ENCODE data around the gene ANKRD44. TPM values are rescaled to one million over a fixed set of nuclear protein-coding genes. Genes with fewer than 3 reads are reported as not detected.
A peak's percentile ranks its signal among the peaks of the same experiment; 100 is the strongest.

ANKRD44 gene
- total RNA-seq, 1 experiment from 2014 or later, result 2.4 TPM

GRCh38 chr2:197137231-197137630 lies 173.3 kb downstream of the ANKRD44 start:
- H3K4me2 ChIP-seq (ENCODE audit: low read length), result peak overlapping the region; percentile 60
- peak; percentile 92 for ATAC-seq
- intact Hi-C loops (cut with micrococcal nuclease), result loop anchor here (1.0 to 10.0 kb wide), 2 partner anchors 22 to 168 kb away; no protein-coding TSS in a partner anchor

GRCh38 chr2:197136452-197136851 lies 174.1 kb downstream of the ANKRD44 start:
- intact Hi-C loops (cut with micrococcal nuclease), result loop anchor here (10.0 kb wide), 1 partner anchor 168 kb away; no protein-coding TSS in a partner anchor
- Histone ChIP-seq H4K20me1 (ENCODE audit: low read length) (no peaks in the 10 kb centered on the region), H3F3A (ENCODE audit: low read length, unreplicated experiment) (no peaks in the 10 kb centered on the region), H3K27me3 (ENCODE audit: low read length) (no peaks in the 10 kb centered on the region), H3K79me2 (ENCODE audit: low read length) (no peaks in the 10 kb centered on the region), H2AFZ (ENCODE audit: low read length) (no peak overlapping the region), H3K4me2 (ENCODE audit: low read length) (no peak overlapping the region), H3K4me1 (ENCODE audit: insufficient read depth, low read length) (peaks cover 21% of the 10 kb centered on the region), H3K9me3 (ENCODE audit: low read length) (no peaks in the 10 kb centered on the region), H3K4me3 (ENCODE audit: low read length) (no peak overlapping the region), H3K9ac (ENCODE audit: low read length) (no peak overlapping the region), H3K9me2 (replicated peaks; ENCODE audit: low read length) (no peaks in the 10 kb centered on the region), H3K36me3 (ENCODE audit: low read depth, low read length) (no peaks in the 10 kb centered on the region), H3K27ac (ENCODE audit: low read length) (no peak overlapping the region)
- ChIA-PET POLR2A (ENCODE audit: unreplicated experiment) (no interaction called here), CTCF (interaction anchor here (1.3 to 2.0 kb wide), 3 partner anchors 9 to 175 kb away, joined by 4 to 12 read pairs (median 9); no protein-coding TSS in a partner anchor)
- DNase-seq, result no peak
- no peak for ATAC-seq
- BruUV-seq (replicated peaks), result no TSS peak
- TF ChIP-seq EZH2 (IDR thresholded peaks at IDR 0.05; ENCODE audit: low read length, unreplicated experiment) (no peak), CTCF (conservative IDR thresholded peaks at IDR 0.05; ENCODE audit: low read depth, low read length) (no peak), EZH2phosphoT487 (IDR thresholded peaks at IDR 0.05; ENCODE audit: borderline replicate concordance, low read length) (no peak)

More at GRCh38 chr2:197137231-197137630, 173.3 kb downstream of the ANKRD44 start:
- H3K9me3 ChIP-seq (ENCODE audit: low read length), result no peaks in the 10 kb centered on the region
- no TSS peak for BruUV-seq (replicated peaks)
- H3K79me2 ChIP-seq (ENCODE audit: low read length), result no peaks in the 10 kb centered on the region
- peak overlapping the region; percentile 22 for H3K27ac ChIP-seq (ENCODE audit: low read length)
- TF ChIP-seq CTCF (conservative IDR thresholded peaks at IDR 0.05; ENCODE audit: low read depth, low read length) (peak; percentile 38; the same call in 1 of the 2 replicates), EZH2 (IDR thresholded peaks at IDR 0.05; ENCODE audit: low read length, unreplicated experiment) (no peak), EZH2phosphoT487 (IDR thresholded peaks at IDR 0.05; ENCODE audit: borderline replicate concordance, low read length) (no peak)
- no peaks in the 10 kb centered on the region for H4K20me1 ChIP-seq (ENCODE audit: low read length)
- no peaks in the 10 kb centered on the region for H3K9me2 ChIP-seq (replicated peaks; ENCODE audit: low read length)
- peak; percentile 68 for DNase-seq
- peak overlapping the region; percentile 12; the same call in 1 of the 2 replicates for H3K4me3 ChIP-seq (ENCODE audit: low read length)
- H3K27me3 ChIP-seq (ENCODE audit: low read length), result no peaks in the 10 kb centered on the region
- no peak overlapping the region for H2AFZ ChIP-seq (ENCODE audit: low read length)
- ChIA-PET CTCF (interaction anchor here (1.0 to 2.0 kb wide), 5 partner anchors 10 to 174 kb away, joined by 3 to 12 read pairs (median 5); no protein-coding TSS in a partner anchor), POLR2A (ENCODE audit: unreplicated experiment) (interaction anchor here (0.7 kb wide), 1 partner anchor 56 kb away, joined by 3 read pairs; no protein-coding TSS in a partner anchor)
- peaks cover 21% of the 10 kb centered on the region for H3K4me1 ChIP-seq (ENCODE audit: insufficient read depth, low read length)
- no peak overlapping the region for H3K9ac ChIP-seq (ENCODE audit: low read length)
- no peaks in the 10 kb centered on the region for H3F3A ChIP-seq (ENCODE audit: low read length, unreplicated experiment)
- no peaks in the 10 kb centered on the region for H3K36me3 ChIP-seq (ENCODE audit: low read depth, low read length)

- Histone ChIP-seq H3K4me2 (ENCODE audit: low read length) (no peak overlapping the region), H3K79me2 (ENCODE audit: low read length) (no peaks in the 10 kb centered on the region), H3K36me3 (ENCODE audit: low read depth, low read length) (no peaks in the 10 kb centered on the region), H3K4me3 (ENCODE audit: low read length) (no peak overlapping the region), H2AFZ (ENCODE audit: low read length) (no peak overlapping the region), H3K9me3 (ENCODE audit: low read length) (no peaks in the 10 kb centered on the region), H4K20me1 (ENCODE audit: low read length) (no peaks in the 10 kb centered on the region), H3K4me1 (ENCODE audit: insufficient read depth, low read length) (peaks cover 21% of the 10 kb centered on the region), H3F3A (ENCODE audit: low read length, unreplicated experiment) (no peaks in the 10 kb centered on the region), H3K9me2 (replicated peaks; ENCODE audit: low read length) (no peaks in the 10 kb centered on the region), H3K27ac (ENCODE audit: low read length) (no peak overlapping the region), H3K27me3 (ENCODE audit: low read length) (no peaks in the 10 kb centered on the region), H3K9ac (ENCODE audit: low read length) (no peak overlapping the region)
- TF ChIP-seq CTCF (conservative IDR thresholded peaks at IDR 0.05; ENCODE audit: low read depth, low read length) (no peak), EZH2phosphoT487 (IDR thresholded peaks at IDR 0.05; ENCODE audit: borderline replicate concordance, low read length) (no peak), EZH2 (IDR thresholded peaks at IDR 0.05; ENCODE audit: low read length, unreplicated experiment) (no peak)
- BruUV-seq (replicated peaks), result no TSS peak
- intact Hi-C loops (cut with micrococcal nuclease), result loop anchor here (2.0 to 10.0 kb wide), 2 partner anchors 55 to 169 kb away; no protein-coding TSS in a partner anchor
- ATAC-seq, result no peak
- ChIA-PET CTCF (no interaction called here), POLR2A (ENCODE audit: unreplicated experiment) (no interaction called here)
- no peak for DNase-seq
Observed at GRCh38 chr2:197135806-197136205, 174.8 kb downstream of the ANKRD44 start.

Data from PC-3 (cell line).